ENCODE results near the gene ACTN3. TPM values are rescaled to one million over a fixed set of nuclear protein-coding genes. Genes with fewer than 3 reads are reported as not detected.
A peak's percentile ranks its signal among the peaks of the same experiment; 100 is the strongest.
"Not testable (repeated sequence)": the region's sequence is repeated elsewhere in the genome, so short reads cannot be mapped to it uniquely, and the experiment has no call there.

Gene ACTN3
- polyA plus RNA-seq, 2 donors: 0.02 TPM

GRCh38 chr11:66529069-66529468, 17.6 kb upstream of the ACTN3 start:
- 80 to 85% methylated on average over 10 of the region's 10 CpGs for WGBS, 2 donors
- H3K4me1 ChIP-seq (ENCODE audit: control insufficient read depth in 2 of 2, insufficient read depth in 2 of 2, low read length in 1 of 2): no peaks in the 10 kb centered on the region
- no peaks in the 10 kb centered on the region for H3K27me3 ChIP-seq (ENCODE audit: control insufficient read depth in 1 of 2, insufficient read depth in 2 of 2, low read length in 2 of 2)
- peaks cover 4 to 17% of the 10 kb centered on the region in 2 donors for H3K36me3 ChIP-seq (ENCODE audit: control insufficient read depth in 2 of 2, insufficient read depth in 2 of 2, low read length in 1 of 2)
- H3K27ac ChIP-seq (ENCODE audit: low read depth in 2 of 2, low read length in 1 of 2): no peak overlapping the region
- no peaks in the 10 kb centered on the region for H3K9me3 ChIP-seq (ENCODE audit: control insufficient read depth in 2 of 2, insufficient read depth in 1 of 2, low read depth in 1 of 2, low read length in 1 of 2)
- H3K4me3 ChIP-seq (ENCODE audit: low read depth in 1 of 2, low read length in 2 of 2): no peak overlapping the region

GRCh38 chr11:66529655-66530054, 17.0 kb upstream of the ACTN3 start:
- H3K27ac ChIP-seq (ENCODE audit: low read depth in 2 of 2, low read length in 1 of 2): no peak overlapping the region
- H3K4me1 ChIP-seq (ENCODE audit: control insufficient read depth in 2 of 2, insufficient read depth in 2 of 2, low read length in 1 of 2): no peaks in the 10 kb centered on the region
- H3K4me3 ChIP-seq (ENCODE audit: low read depth in 1 of 2, low read length in 2 of 2): no peak overlapping the region
- no peaks in the 10 kb centered on the region for H3K9me3 ChIP-seq (ENCODE audit: control insufficient read depth in 2 of 2, insufficient read depth in 1 of 2, low read depth in 1 of 2, low read length in 1 of 2)
- H3K36me3 ChIP-seq (ENCODE audit: control insufficient read depth in 2 of 2, insufficient read depth in 2 of 2, low read length in 1 of 2): peaks cover 4 to 17% of the 10 kb centered on the region in 2 donors
- no peaks in the 10 kb centered on the region for H3K27me3 ChIP-seq (ENCODE audit: control insufficient read depth in 1 of 2, insufficient read depth in 2 of 2, low read length in 2 of 2)
- WGBS, 2 donors: 87 to 88% methylated on average over 13 of the region's 13 CpGs

GRCh38 chr11:66530927-66531709, 15.6 kb upstream of the ACTN3 start:
- WGBS, 2 donors: 87 to 89% methylated on average over 10 of the region's 10 CpGs
- Histone ChIP-seq H3K9me3 (ENCODE audit: control insufficient read depth in 2 of 2, insufficient read depth in 1 of 2, low read depth in 1 of 2, low read length in 1 of 2) (no peaks in the 10 kb centered on the region), H3K27ac (ENCODE audit: low read depth in 2 of 2, low read length in 1 of 2) (no peak overlapping the region), H3K4me1 (ENCODE audit: control insufficient read depth in 2 of 2, insufficient read depth in 2 of 2, low read length in 1 of 2) (no peaks in the 10 kb centered on the region), H3K4me3 (ENCODE audit: low read depth in 1 of 2, low read length in 2 of 2) (no peak overlapping the region), H3K36me3 (ENCODE audit: control insufficient read depth in 2 of 2, insufficient read depth in 2 of 2, low read length in 1 of 2) (peaks cover 4 to 17% of the 10 kb centered on the region in 2 donors), H3K27me3 (ENCODE audit: control insufficient read depth in 1 of 2, insufficient read depth in 2 of 2, low read length in 2 of 2) (no peaks in the 10 kb centered on the region)

GRCh38 chr11:66531841-66532240, 14.9 kb upstream of the ACTN3 start:
- H3K9me3 ChIP-seq (ENCODE audit: control insufficient read depth in 2 of 2, insufficient read depth in 1 of 2, low read depth in 1 of 2, low read length in 1 of 2): no peaks in the 10 kb centered on the region
- no peaks in the 10 kb centered on the region for H3K27me3 ChIP-seq (ENCODE audit: control insufficient read depth in 1 of 2, insufficient read depth in 2 of 2, low read length in 2 of 2)
- H3K27ac ChIP-seq (ENCODE audit: low read depth in 2 of 2, low read length in 1 of 2): no peak overlapping the region
- no peak overlapping the region for H3K4me3 ChIP-seq (ENCODE audit: low read depth in 1 of 2, low read length in 2 of 2)
- WGBS, 2 donors: 91 to 95% methylated on average over 11 of the region's 11 CpGs
- H3K36me3 ChIP-seq (ENCODE audit: control insufficient read depth in 2 of 2, insufficient read depth in 2 of 2, low read length in 1 of 2): peaks cover under 1 to 13% of the 10 kb centered on the region in 2 donors
- H3K4me1 ChIP-seq (ENCODE audit: control insufficient read depth in 2 of 2, insufficient read depth in 2 of 2, low read length in 1 of 2): no peaks in the 10 kb centered on the region

GRCh38 chr11:66532784-66533183, 13.9 kb upstream of the ACTN3 start:
- Histone ChIP-seq H3K27me3 (ENCODE audit: control insufficient read depth in 1 of 2, insufficient read depth in 2 of 2, low read length in 2 of 2) (no peaks in the 10 kb centered on the region), H3K36me3 (ENCODE audit: control insufficient read depth in 2 of 2, insufficient read depth in 2 of 2, low read length in 1 of 2) (peaks cover 0 to 11% of the 10 kb centered on the region in 2 donors), H3K4me1 (ENCODE audit: control insufficient read depth in 2 of 2, insufficient read depth in 2 of 2, low read length in 1 of 2) (no peaks in the 10 kb centered on the region), H3K4me3 (ENCODE audit: low read depth in 1 of 2, low read length in 2 of 2) (no peak overlapping the region), H3K9me3 (ENCODE audit: control insufficient read depth in 2 of 2, insufficient read depth in 1 of 2, low read depth in 1 of 2, low read length in 1 of 2) (no peaks in the 10 kb centered on the region), H3K27ac (ENCODE audit: low read depth in 2 of 2, low read length in 1 of 2) (no peak overlapping the region)
- 74 to 77% methylated on average over 6 of the region's 6 CpGs for WGBS, 2 donors

GRCh38 chr11:66539170-66539869, 7.4 kb upstream of the ACTN3 start:
- 82 to 84% methylated on average over 16 of the region's 16 CpGs for WGBS, 2 donors
- H3K9me3 ChIP-seq (ENCODE audit: control insufficient read depth in 2 of 2, insufficient read depth in 1 of 2, low read depth in 1 of 2, low read length in 1 of 2): no peaks in the 10 kb centered on the region
- peaks cover 6 to 25% of the 10 kb centered on the region in 2 donors for H3K36me3 ChIP-seq (ENCODE audit: control insufficient read depth in 2 of 2, insufficient read depth in 2 of 2, low read length in 1 of 2)

GRCh38 chr11:66539870-66540213, 6.9 kb upstream of the ACTN3 start:
- H3K9me3 ChIP-seq (ENCODE audit: control insufficient read depth in 2 of 2, insufficient read depth in 1 of 2, low read depth in 1 of 2, low read length in 1 of 2): no peaks in the 10 kb centered on the region
- H3K27ac ChIP-seq (ENCODE audit: low read depth in 2 of 2, low read length in 1 of 2): no peak overlapping the region
- peaks cover 6 to 25% of the 10 kb centered on the region in 2 donors for H3K36me3 ChIP-seq (ENCODE audit: control insufficient read depth in 2 of 2, insufficient read depth in 2 of 2, low read length in 1 of 2)
- WGBS, 2 donors: 90 to 96% methylated on average over 10 of the region's 10 CpGs
- H3K4me1 ChIP-seq (ENCODE audit: control insufficient read depth in 2 of 2, insufficient read depth in 2 of 2, low read length in 1 of 2): peaks cover 0 to 4% of the 10 kb centered on the region in 2 donors
- H3K4me3 ChIP-seq (ENCODE audit: low read depth in 1 of 2, low read length in 2 of 2): no peak overlapping the region
- no peaks in the 10 kb centered on the region for H3K27me3 ChIP-seq (ENCODE audit: control insufficient read depth in 1 of 2, insufficient read depth in 2 of 2, low read length in 2 of 2)

More at GRCh38 chr11:66539170-66539869, 7.4 kb upstream of the ACTN3 start:
- Histone ChIP-seq H3K4me1 (ENCODE audit: control insufficient read depth in 2 of 2, insufficient read depth in 2 of 2, low read length in 1 of 2) (peaks cover 0 to 4% of the 10 kb centered on the region in 2 donors), H3K27me3 (ENCODE audit: control insufficient read depth in 1 of 2, insufficient read depth in 2 of 2, low read length in 2 of 2) (no peaks in the 10 kb centered on the region), H3K4me3 (ENCODE audit: low read depth in 1 of 2, low read length in 2 of 2) (no peak overlapping the region), H3K27ac (ENCODE audit: low read depth in 2 of 2, low read length in 1 of 2) (no peak overlapping the region)

- not testable (repeated sequence) for H3K9me3 ChIP-seq (ENCODE audit: control insufficient read depth in 2 of 2, insufficient read depth in 1 of 2, low read depth in 1 of 2, low read length in 1 of 2); H3K27ac ChIP-seq (ENCODE audit: low read depth in 2 of 2, low read length in 1 of 2); H3K27me3 ChIP-seq (ENCODE audit: control insufficient read depth in 1 of 2, insufficient read depth in 2 of 2, low read length in 2 of 2); H3K4me1 ChIP-seq (ENCODE audit: control insufficient read depth in 2 of 2, insufficient read depth in 2 of 2, low read length in 1 of 2); H3K4me3 ChIP-seq (ENCODE audit: low read depth in 1 of 2, low read length in 2 of 2)
- peaks cover 6 to 25% of the 10 kb centered on the region in 2 donors for H3K36me3 ChIP-seq (ENCODE audit: control insufficient read depth in 2 of 2, insufficient read depth in 2 of 2, low read length in 1 of 2)
- 83 to 89% methylated on average over 6 to 8 of the region's 8 CpGs for WGBS, 2 donors
Observed at GRCh38 chr11:66540598-66540997, 6.1 kb upstream of the ACTN3 start.

- WGBS, 2 donors: 79 to 81% methylated on average over 4 of the region's 4 CpGs
- H3K27ac ChIP-seq (ENCODE audit: low read depth in 2 of 2, low read length in 1 of 2): peak overlapping the region in 1 of 2 donors; percentile 3
- no peaks in the 10 kb centered on the region for H3K9me3 ChIP-seq (ENCODE audit: control insufficient read depth in 2 of 2, insufficient read depth in 1 of 2, low read depth in 1 of 2, low read length in 1 of 2)
- no peaks in the 10 kb centered on the region for H3K27me3 ChIP-seq (ENCODE audit: control insufficient read depth in 1 of 2, insufficient read depth in 2 of 2, low read length in 2 of 2)
- no peak overlapping the region for H3K4me3 ChIP-seq (ENCODE audit: low read depth in 1 of 2, low read length in 2 of 2)
- peaks cover 0 to 7% of the 10 kb centered on the region in 2 donors for H3K4me1 ChIP-seq (ENCODE audit: control insufficient read depth in 2 of 2, insufficient read depth in 2 of 2, low read length in 1 of 2)
- H3K36me3 ChIP-seq (ENCODE audit: control insufficient read depth in 2 of 2, insufficient read depth in 2 of 2, low read length in 1 of 2): peaks cover 6 to 25% of the 10 kb centered on the region in 2 donors
Observed at GRCh38 chr11:66541892-66542291, 4.8 kb upstream of the ACTN3 start.

All from esophagus (tissue), 2 donors.